Superior temporal gyrus (tissue), 1 donor: ENCODE measurements around the gene KCNH1.

ENCODE experiments used
- DNase-seq: peaks from one replicate; pipeline ENCODE4 v3.0.0-alpha.2; 2016; ENCODE audit errors: extremely low spot score

The KCNH1 gene

GRCh38 chr1:210715072-210715471, 418.9 kb downstream of the KCNH1 start:
- peak; percentile 49 for DNase-seq

GRCh38 chr1:210711825-210712612, 421.9 kb downstream of the KCNH1 start:
- no peak for DNase-seq

GRCh38 chr1:210709701-210710100, 424.2 kb downstream of the KCNH1 start:
- DNase-seq = peak; percentile 44

- no peak for DNase-seq
Measured at GRCh38 chr1:210707300-210708240, 426.4 kb downstream of the KCNH1 start.

DNA sequence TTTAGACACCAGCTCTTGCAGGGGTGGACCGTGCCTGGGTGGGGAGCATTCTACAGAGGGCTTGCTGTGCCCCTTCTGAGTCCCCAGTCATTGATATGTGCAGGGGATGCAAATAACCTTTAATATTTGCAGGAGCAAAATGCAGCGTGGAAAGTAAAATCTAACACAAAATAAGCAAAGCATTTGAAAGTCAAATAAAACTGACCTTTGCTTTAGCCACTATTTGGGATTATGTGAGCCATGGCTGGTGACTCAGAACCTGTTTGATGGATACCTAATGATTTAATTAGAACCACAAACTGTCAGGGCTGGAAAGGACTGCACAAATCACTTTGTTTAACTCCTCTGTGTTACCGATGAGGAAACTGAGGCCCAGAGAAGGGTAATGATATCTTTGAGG, 427.7 kb downstream of the KCNH1 start:
- no peak for DNase-seq

GRCh38 chr1:210705086-210705485, 428.9 kb downstream of the KCNH1 start:
- no peak for DNase-seq

- no peak for DNase-seq
Measured at GRCh38 chr1:210703593-210703992, 430.4 kb downstream of the KCNH1 start.

DNA sequence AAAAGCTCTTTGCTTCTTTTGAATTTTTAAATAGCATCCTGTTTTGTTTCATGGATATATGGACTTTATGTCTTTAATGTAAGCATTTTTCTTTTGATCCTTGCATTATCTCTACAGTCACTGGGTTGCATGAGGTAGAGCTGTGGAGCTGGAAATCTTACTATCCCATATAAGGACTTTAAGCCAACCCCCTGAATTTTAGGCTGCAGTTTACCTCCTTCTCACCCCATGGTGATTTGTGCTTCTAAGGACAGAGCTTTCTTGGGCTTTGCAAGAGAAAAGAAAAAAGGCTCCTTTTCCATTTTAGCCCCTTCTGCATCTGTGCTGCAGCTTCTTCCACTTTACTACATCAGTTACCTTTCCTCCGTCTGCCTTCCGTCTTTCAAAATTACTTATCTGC, 431.4 kb downstream of the KCNH1 start:
- DNase-seq = no peak

DNA sequence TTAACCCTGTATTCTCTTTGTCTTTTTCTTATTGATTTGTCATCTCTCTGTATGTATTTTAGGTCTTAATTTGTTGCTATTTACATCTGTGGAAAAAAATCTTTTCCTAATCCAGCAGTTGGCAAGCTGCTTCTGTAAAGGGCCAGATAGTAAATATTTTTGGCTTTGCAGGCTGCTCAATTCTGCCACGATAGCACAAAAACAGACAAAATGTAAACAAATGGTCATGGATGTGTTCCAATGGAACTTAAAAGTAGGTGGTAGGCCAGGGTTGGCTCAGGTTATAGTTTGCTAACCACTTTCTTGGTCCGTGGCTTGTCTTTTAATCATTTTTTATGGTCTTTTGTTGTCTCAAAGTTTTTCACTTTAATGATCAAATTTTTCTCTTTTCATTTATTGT, 433.4 kb downstream of the KCNH1 start:
- no peak for DNase-seq

- no peak for DNase-seq
Measured at GRCh38 chr1:210700083-210700482, 433.9 kb downstream of the KCNH1 start.

GRCh38 chr1:210698661-210699060, 435.3 kb downstream of the KCNH1 start:
- no peak for DNase-seq

- no peak for DNase-seq
Measured at GRCh38 chr1:210697185-210697584, 436.8 kb downstream of the KCNH1 start.

GRCh38 chr1:210696709-210697108, 437.2 kb downstream of the KCNH1 start:
- no peak for DNase-seq

GRCh38 chr1:210695026-210695425, 438.9 kb downstream of the KCNH1 start:
- DNase-seq = no peak

DNA sequence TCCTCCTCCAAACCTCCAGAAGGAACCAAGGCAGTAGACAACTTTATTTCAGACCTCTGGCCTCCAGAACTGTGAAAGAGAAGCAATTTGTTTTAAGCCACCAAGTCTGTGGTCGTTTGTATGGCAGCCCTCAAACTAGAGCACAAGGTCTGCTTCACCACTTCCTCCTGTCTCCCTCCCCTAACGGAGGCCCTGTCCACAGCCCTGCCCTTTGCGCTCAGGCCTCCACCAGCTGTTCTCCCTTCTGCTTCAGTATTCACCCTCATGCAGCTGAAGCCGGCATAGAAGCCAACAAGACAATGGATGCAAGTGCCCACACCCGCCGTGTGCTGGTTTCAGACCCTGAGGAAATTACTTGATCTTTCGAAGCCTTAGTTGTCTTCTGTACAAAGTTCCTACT, 441.2 kb downstream of the KCNH1 start:
- no peak for DNase-seq

DNA sequence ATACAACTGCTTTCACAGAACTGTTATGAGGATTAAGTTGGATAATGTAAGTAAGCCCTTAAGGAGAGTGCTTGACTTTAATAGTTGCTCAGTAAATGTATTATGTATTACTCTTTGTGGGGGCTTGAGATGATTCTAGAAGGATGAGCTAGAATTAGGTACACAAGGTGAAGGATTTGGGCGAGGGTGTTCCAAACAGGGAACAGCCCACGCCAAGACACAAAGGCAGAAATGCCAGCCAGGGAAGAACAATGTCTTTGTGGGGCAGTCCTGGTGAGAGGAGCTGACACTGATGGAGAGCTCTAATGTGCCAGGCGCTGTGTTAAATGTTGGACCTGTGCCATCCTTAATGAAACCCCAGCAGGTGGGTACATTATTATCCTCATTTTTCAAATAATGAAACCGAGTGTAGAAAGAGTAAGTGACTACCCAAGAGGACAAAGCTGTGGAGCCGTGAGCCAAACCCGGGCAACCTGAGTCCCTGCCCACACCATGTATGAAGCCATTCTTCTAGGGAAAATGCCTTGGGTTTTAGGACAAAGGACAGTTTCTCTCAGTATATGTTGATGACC, 442.8 kb downstream of the KCNH1 start:
- no peak for DNase-seq

DNA sequence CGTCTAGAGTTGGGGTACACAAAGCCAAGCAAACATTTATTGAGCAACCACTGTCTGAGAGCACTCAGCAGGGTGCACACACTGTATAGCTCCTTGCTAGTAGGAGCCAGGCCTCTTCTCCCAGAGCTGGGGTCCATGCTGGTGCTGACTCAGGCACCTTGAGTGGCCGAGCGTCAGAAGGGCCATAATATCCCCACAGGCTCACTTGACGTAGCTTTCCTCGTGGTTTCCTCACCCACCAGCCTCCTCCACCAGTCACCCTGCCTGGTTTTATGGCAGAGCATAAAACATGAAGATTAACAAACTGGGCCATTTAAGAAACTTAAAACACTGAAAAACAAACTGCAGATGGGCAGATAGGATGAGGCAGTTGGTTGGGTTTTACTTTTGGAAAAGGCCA, 443.7 kb downstream of the KCNH1 start:
- DNase-seq = no peak

- DNase-seq = no peak
Measured at GRCh38 chr1:210689826-210690225, 444.1 kb downstream of the KCNH1 start.

DNA sequence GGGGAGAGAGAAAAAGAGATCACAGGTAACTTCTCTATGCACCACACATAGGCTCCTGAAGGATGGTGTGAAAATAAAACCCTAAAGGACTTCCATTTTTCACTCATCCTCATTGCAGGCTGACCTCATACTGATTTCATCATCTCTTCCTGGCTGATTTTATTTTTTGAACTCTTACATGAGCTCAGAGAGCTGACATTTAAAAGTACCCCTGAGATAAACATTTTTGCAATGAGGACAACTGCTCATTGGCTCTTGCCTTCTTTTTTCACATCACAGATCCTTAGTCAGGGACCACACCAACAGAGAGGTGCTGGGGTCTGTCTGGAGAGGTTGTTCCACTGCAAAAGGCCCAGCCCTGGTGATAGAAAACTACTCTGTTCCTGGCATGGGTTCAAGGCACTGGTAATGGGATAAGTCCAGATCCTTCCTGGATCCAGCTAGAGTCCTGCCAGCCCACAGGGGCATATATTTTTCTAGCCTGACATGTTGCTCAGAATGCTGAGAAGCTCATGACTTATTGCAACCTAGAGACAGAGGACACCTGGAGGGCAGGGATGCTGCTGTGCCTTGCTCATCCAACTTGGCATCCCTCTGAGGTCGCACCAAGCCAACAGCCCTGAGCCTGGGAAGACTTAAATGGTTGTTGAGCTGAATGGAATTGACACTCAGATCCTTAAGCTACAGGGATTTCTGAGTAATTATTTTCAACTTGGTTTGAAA, 445.3 kb downstream of the KCNH1 start:
- no peak for DNase-seq

DNA sequence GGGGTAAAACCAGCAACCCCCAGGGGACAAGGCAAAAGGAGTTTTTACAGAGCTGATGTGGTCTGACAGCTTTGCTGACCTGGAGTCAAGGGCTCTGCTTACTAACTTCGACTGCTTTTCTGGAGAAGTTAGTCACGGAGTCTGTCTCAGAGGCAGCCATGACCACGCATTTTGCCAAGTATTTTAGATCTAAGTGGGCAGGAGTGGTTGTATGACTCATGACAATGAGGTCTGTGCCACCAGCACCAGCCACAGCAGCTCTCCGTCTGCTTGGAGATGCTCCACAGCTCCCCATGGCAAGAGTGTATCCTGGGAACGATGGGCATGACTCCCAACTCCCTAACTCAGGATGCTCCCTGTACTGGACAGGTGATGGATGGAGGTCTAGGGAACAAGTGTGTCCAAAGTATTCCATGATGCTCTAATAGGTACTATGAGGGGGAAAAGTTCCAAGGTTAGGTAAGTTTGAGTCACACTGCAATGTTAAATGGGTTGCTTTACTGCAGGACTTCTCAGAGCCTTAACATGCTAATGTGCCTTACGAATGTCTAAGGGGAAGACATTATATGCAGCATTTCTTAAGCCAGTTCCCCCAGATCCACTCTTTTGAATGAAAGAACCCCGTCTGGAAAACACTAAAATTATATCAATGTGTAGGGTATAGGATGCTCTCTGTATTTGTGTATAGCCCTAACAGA, 446.2 kb downstream of the KCNH1 start:
- peak; percentile 55 for DNase-seq

GRCh38 chr1:210686841-210687240, 447.1 kb downstream of the KCNH1 start:
- DNase-seq = no peak
